Kidney (tissue), 14 donors: ENCODE results near the gene SLC25A5. TPM values are rescaled to one million over a fixed set of nuclear protein-coding genes. Genes with fewer than 3 reads are reported as not detected.

Experiments
- DNase-seq, 5 donors: peaks; one replicate each; pipeline ENCODE4 v3.0.0-alpha.2; 2013 to 2020
- FAIRE-seq: peaks from 2 replicates; lab custom pipeline; 2012; peaks lifted over from hg19 to GRCh38; lab: Jason Lieb, UNC
- H3K27ac ChIP-seq, 2 donors: one replicate each; pipeline ENCODE4 v1.7.0; 2013; ENCODE audit warnings: low read depth in 2 of 2, low read length in 2 of 2, inconsistent platforms in 1 of 2
- H3K27me3 ChIP-seq: one replicate; pipeline ENCODE4 v1.7.1; 2013; ENCODE audit warnings: low read length, inconsistent platforms; ENCODE audit not compliant: control insufficient read depth, insufficient read depth
- H3K36me3 ChIP-seq, 3 donors: one replicate each; pipeline versions ENCODE4 v1.7.0 to v1.7.1; 2013; ENCODE audit warnings: low read length in 3 of 3, control low read depth in 1 of 3, inconsistent platforms in 1 of 3; ENCODE audit not compliant: insufficient read depth in 3 of 3, control insufficient read depth in 2 of 3
- H3K4me1 ChIP-seq, 3 donors: one replicate each; pipeline versions ENCODE4 v1.7.0 to v1.7.1; 2013; ENCODE audit warnings: low read length in 3 of 3, inconsistent platforms in 1 of 3, low read depth in 1 of 3; ENCODE audit not compliant: control insufficient read depth in 2 of 3, insufficient read depth in 2 of 3
- H3K4me3 ChIP-seq, 3 donors: one replicate each; pipeline versions ENCODE4 v1.7.0 to v1.8.1; 2013; ENCODE audit warnings: low read length in 3 of 3, control low read depth in 1 of 3, inconsistent platforms in 1 of 3
- H3K9ac ChIP-seq, 3 donors: one replicate each; pipeline versions ENCODE4 v1.7.0 to v1.7.1; 2013; ENCODE audit warnings: low read length in 3 of 3, control low read depth in 1 of 3, inconsistent platforms in 1 of 3
- H3K9me3 ChIP-seq, 3 donors: one replicate each; pipeline versions ENCODE4 v1.7.0 to v1.7.1; 2013; ENCODE audit warnings: low read length in 3 of 3, control low read depth in 1 of 3, inconsistent platforms in 1 of 3; ENCODE audit not compliant: control insufficient read depth in 2 of 3, insufficient read depth in 1 of 3
- CTCF ChIP-seq: IDR thresholded peaks from 3 replicates; pipeline ENCODE4 v1.5.1; 2012; ENCODE audit warnings: mild to moderate bottlenecking, moderate library complexity, borderline replicate concordance; ENCODE audit not compliant: insufficient read depth; ENCODE audit errors: extremely low read depth
- intact Hi-C: fragments of 100-400 bp; cut with DNase I; formaldehyde crosslinking; loops from one replicate; pipeline ENCODE4 v1.11.1; 2022
- polyA plus RNA-seq: library from polyadenylated mRNA; stranded (reverse); fragments of 350-450 nt; fragmentation: Illumina TruSeq; extraction: RNeasy Lipid Tissue Mini Kit (QIAGEN cat#74804); gene quantifications from one replicate; pipeline ENCODE4 v1.2.3, GENCODE V29; 2014; ENCODE audit warnings: low read depth, low replicate concordance; ENCODE audit not compliant: insufficient read depth
- total RNA-seq: library from RNA; stranded (reverse); fragmentation: NEBNext Ultra II Directional; extraction: Animal tissue kit (Norgen Biotek cat#: 25700); gene quantifications from one replicate; pipeline ENCODE4 v1.2.1, GENCODE V29; 2021
- donor health status: control.
- donor health status: control.
- donor health status: control.
- donor health status: control.
- donor health status: control.
- donor health status: DM: yes; HTN: yes; CAD: no.
- donor health status: Normal renal cell carcinoma (clear cell type).

The SLC25A5 gene
- total and polyA plus RNA-seq, 2 donors from 2014 or later = 224 to 850 TPM

GRCh38 chrX:119467433-119467832, 811 bp upstream of the SLC25A5 start:
- Histone ChIP-seq H3K27ac (no peak overlapping the region), H3K27me3 (no peaks in the 10 kb centered on the region), H3K4me3 (peak overlapping the region in 1 of 3 donors; percentile 56), H3K36me3 (peaks cover 0 to 7% (median 3%) of the 10 kb centered on the region in 3 donors), H3K9ac (no peak overlapping the region), H3K4me1 (peaks cover 0 to 14% (median 0%) of the 10 kb centered on the region in 3 donors), H3K9me3 (no peaks in the 10 kb centered on the region)
- FAIRE-seq = no peak
- no peak for TF ChIP-seq CTCF
- intact Hi-C loops = no loop called here
- no peak for DNase-seq

GRCh38 chrX:119468551-119469312, 488 bp downstream of the SLC25A5 start:
- Histone ChIP-seq H3K9me3 (no peaks in the 10 kb centered on the region), H3K27ac (peak overlapping the region; percentile 95 to 96), H3K9ac (peak overlapping the region; percentile 57 to 96 (median 80)), H3K36me3 (peaks cover 0 to 7% (median 3%) of the 10 kb centered on the region in 3 donors), H3K4me1 (peaks cover 0 to 14% (median 0%) of the 10 kb centered on the region in 3 donors), H3K4me3 (peak overlapping the region; percentile 70 to 88 (median 85)), H3K27me3 (no peaks in the 10 kb centered on the region)
- FAIRE-seq (no peak), DNase-seq (peak; percentile 87 to 96 (median 89))
- intact Hi-C loops = no loop called here
- peak; percentile 82 for TF ChIP-seq CTCF

DNA sequence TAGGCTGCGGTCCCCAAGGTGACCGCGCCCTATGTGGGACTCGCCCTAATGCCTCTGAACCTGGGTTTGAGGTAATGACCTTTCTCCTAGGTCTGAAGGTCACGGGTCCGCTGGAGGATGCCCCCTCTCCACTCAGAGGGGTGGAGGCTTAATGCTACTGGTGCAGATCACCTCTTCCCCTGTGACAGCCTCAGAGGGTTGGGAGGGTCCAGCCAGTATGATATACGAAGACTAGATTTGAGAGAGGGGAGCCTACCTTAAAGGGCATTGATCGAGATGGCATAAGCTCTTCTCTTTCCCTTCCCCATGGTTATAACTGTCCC, 1.0 kb downstream of the SLC25A5 start:
- Histone ChIP-seq H3K9ac (peak overlapping the region; percentile 57 to 96 (median 80)), H3K9me3 (no peaks in the 10 kb centered on the region), H3K27ac (peak overlapping the region; percentile 95 to 96), H3K27me3 (no peaks in the 10 kb centered on the region), H3K4me3 (peak overlapping the region; percentile 70 to 88 (median 85)), H3K4me1 (peaks cover 0 to 14% (median 0%) of the 10 kb centered on the region in 3 donors), H3K36me3 (peaks cover 0 to 7% (median 3%) of the 10 kb centered on the region in 3 donors)
- TF ChIP-seq CTCF = no peak
- intact Hi-C loops = no loop called here
- no peak for DNase-seq
- FAIRE-seq = no peak
